ENCODE results near the gene LCN15.

DNA sequence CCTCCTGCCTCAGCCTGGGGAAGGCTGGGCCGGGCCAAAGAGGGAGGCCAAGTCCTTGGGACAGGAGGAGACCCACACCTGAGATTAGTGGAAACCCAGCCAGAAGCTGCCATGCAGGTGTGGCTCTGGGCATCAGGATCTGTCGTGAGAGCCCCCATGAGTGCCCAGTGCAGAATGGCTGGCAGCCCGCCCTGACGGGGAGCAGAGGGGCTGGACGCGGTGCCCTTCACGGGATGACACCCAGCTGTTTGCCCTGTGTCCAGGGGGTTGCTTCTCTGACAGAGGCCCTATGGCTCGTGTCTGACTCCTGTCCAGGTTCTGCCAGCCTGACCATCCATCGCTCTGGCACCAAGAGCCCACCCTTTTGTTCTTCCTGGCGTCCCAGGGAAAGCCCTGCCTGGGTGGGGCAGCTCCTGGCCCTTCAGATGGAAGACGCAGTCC, 43.4 kb downstream of the LCN15 start:
- TF ChIP-seq POLR2A (IDR thresholded peaks at IDR 0.05; ENCODE audit: low read length) (no peak), GATA1 (IDR thresholded peaks at IDR 0.05; ENCODE audit: low read depth, low read length) (no peak)

All from erythroblast (primary cell).